Stimulated activated CD4-positive, alpha-beta T cell treated with anti-CD3 and anti-CD28 coated beads, Interleukin-4, amount 100 ng/mL, for 24 hours (primary cell): Measurements from ENCODE around the gene DMGDH.
"Not testable (repeated sequence)": the region's sequence is repeated elsewhere in the genome, so short reads cannot be mapped to it uniquely, and the experiment has no call there.

Experiments
- DNase-seq: peaks from one replicate; pipeline ENCODE4 v3.0.0-alpha.2; 2020

The DMGDH gene

GRCh38 chr5:79008362-79008761 is 61.1 kb downstream of the DMGDH start:
- no peak for DNase-seq

GRCh38 chr5:79007872-79008271 is 61.6 kb downstream of the DMGDH start:
- DNase-seq = no peak

DNA sequence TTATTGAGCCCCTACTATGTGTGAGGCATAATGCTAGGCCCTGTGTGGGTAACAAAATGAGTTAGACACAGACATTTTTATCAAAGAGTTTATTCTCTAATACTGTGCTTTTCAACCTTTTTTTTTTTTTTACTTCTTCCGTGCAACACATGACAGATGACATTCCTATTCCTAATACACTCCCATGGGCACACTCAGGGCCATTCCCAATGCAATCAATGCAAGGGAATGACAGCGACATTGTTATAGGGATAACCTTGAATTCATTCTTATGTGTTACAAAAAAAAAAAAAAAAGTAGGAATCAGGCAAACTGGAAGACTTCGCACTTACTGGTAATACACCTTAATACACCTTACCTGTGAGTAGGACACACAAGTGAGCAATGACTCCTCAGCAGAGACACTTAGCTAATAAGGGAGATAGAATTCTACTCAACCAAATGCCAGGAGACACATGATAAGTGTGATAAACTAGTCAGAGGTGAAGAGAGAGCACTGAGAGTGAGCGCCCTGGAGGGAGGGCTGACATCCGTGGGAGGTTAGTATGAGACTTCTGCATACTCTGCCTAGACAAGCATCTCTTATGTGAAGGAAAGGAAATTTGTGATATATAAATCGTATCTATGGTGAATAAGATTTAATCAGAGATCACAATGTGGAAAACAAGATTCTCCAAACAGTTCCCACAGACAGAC is 63.4 kb downstream of the DMGDH start:
- no peak for DNase-seq

DNA sequence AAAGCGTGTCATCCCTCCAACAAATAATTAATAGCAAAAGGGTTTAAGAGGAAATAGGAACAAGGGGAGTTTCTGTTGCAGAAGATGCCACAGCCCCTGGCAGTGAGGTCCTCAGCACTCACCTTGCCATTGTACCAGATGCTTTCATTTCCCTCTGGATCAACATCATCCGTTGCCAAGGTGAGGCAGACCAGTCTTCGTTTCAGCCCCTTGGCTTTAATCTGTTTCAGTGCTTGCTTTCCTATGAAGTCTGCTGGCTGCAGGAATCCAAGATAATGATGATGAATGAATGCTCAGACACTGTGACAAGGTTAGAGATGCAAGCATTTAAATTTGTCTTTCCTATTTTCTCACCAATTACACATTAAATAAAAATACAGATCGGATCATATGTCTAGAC is 64.3 kb downstream of the DMGDH start:
- no peak for DNase-seq

GRCh38 chr5:79002374-79002773 is 67.1 kb downstream of the DMGDH start:
- DNase-seq = no peak

DNA sequence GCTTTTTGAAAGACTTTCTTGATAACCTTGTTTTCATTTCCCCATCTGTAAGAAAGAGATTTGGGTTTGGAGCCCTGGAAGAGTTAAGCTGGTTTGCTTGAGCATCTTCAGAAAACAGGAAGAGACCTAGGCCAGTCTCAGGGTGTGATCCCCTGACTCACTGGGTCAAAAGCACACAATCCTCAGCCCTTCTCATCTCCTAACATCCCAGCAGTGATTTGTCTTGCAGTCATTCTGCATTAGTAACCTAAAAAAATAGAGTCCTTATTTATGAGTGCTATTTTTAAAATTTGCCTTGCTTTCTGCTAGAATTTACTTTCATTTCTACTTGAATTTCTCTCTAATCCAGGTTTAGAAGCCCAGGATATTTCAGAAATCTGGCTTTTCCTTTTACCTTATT is 68.0 kb downstream of the DMGDH start:
- no peak for DNase-seq

GRCh38 chr5:78997090-78997489 is 72.4 kb downstream of the DMGDH start:
- no peak for DNase-seq

DNA sequence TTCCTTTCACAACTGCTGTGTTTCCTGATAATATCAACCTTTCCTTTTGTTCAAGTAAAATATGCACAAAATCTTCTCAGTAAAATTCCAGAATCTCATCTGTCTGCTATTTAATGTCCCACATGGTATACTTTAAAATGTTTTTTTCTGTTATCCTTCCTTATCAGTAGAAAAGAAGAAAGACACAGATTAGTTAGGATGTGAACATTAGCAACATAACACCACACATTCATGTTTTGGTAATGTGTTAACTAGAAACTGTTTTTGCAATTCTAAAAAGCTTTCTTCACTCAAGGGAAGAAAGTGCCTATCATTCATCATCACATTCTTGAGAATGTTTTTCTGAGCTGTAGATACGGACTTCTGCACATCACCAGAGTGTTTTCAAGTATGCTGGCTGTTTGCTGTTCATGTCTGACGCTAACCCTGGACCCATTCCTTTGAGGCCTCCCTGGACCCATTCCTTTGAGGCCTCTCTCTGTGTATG is 73.9 kb downstream of the DMGDH start:
- DNase-seq = no peak

- DNase-seq = no peak
Measured at GRCh38 chr5:78993165-78993564, 76.3 kb downstream of the DMGDH start.

- no peak for DNase-seq
Measured at GRCh38 chr5:78992146-78992545, 77.3 kb downstream of the DMGDH start.

- no peak for DNase-seq
Measured at GRCh38 chr5:78989080-78989479, 80.4 kb downstream of the DMGDH start.

DNA sequence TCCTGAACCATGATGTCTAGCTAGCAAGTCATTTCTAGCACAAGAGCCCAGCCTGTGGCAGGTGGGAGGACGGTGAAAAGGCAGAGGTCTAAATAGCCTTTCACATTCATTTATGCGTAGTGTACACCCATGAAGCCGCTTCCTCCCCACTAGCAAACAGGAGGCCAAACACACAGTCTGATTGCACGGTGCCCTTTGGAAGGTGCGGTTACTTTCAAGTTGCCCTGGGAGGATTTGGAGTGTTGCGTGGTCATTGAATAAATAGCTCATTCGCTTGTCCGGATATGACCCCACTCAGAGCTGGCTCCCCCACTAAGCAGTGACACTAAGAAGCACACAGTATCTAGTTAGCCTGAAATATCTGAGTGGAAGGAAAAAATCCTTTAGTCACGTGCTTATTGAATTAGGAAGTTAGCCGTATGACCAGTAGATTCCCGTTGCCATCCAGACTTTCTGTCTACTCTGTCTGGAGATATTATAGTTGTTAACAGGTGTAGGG is 83.7 kb downstream of the DMGDH start:
- peak; percentile 68 for DNase-seq

- DNase-seq = peak; percentile 53
Measured at GRCh38 chr5:78985116-78985724, 84.3 kb downstream of the DMGDH start, which contains the start of gene ARSB. Gene ARSB, minus strand, starts transcription at chr5:78985310. Its CDS starts 62 bp downstream, at chr5:78985248.

- DNase-seq = peak; percentile 76
Measured at GRCh38 chr5:78984439-78985115, 84.9 kb downstream of the DMGDH start.

- DNase-seq = no peak
Measured at GRCh38 chr5:78983601-78984438, 85.7 kb downstream of the DMGDH start.

DNA sequence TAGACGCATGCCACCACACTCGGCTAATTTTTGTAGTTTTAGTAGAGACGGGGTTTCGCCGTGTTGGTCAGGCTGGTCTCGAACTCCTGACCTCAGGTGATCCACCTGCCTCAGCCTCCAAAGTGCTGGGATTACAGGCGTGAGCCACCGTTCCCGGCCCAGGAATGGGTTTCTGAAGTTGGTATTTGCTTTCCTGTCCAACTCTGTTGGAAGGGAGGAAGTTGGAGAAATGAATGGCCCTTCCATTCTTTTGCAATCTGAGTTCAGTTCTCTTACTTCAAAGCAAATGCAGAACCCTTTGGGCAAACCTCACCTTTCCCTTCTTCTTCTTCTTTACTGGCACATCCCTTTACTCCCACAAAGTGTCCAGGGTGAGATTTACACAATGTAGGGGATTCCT is 86.3 kb downstream of the DMGDH start:
- DNase-seq = not testable (repeated sequence)

GRCh38 chr5:78979909-78980308 is 89.6 kb downstream of the DMGDH start:
- DNase-seq = no peak

DNA sequence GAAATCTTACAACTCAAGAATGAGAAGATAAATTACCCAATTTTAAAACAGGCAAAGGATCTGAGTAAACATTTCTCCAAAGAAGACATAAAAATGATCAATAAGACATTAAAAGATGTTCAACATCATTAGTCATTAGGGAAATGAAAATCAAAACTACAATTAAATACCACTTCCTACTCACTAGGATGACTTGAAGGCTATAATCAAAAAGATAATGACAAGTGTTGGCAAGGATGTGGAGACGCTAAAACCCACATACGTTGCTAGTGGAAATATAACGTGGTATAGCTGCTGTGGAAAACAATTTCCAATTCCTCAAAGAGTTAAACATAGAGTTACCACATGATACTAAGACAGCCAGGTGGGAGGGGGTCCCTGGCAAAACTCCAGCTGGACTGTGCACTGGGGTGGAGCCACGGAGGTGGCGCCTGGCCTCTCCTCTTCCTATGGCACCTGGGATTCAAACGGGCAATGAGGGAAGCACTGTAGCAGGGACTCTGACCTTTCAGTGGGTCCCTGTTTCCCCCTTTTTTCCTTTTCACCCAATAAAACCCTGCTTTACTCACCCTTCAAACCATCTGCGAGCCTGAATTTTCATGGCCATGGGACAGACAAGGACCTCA is 90.2 kb downstream of the DMGDH start:
- no peak for DNase-seq

- DNase-seq = no peak
Measured at GRCh38 chr5:78975035-78975434, 94.4 kb downstream of the DMGDH start.

GRCh38 chr5:78974601-78975000 is 94.9 kb downstream of the DMGDH start:
- DNase-seq = no peak

DNA sequence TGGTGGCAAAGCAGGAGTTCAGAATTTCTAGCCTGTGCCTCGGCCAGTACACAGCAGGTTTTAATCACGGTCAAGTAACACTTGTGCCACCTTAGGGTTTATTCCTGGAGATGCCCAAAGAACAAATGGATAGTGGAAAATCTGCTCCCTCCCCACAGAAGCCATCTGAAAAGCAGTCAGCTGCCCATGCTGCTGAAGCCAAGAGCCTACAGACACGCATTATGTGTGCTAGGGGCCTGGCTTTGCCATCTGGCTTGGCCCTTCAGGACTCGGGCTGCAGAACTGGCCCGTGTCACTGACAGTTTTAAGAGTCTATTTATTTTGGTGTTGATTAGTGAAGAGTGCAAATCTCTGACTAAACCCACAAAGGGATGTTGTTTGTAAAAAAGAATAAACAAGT is 95.5 kb downstream of the DMGDH start:
- no peak for DNase-seq

- DNase-seq = no peak
Measured at GRCh38 chr5:78972654-78973428, 96.6 kb downstream of the DMGDH start.
